Measurements from ENCODE around the gene PRRT2.
"Not testable (repeated sequence)": the region's sequence is repeated elsewhere in the genome, so short reads cannot be mapped to it uniquely, and the experiment has no call there.

GRCh38 chr16:29833219-29833618 lies 21.2 kb downstream of the PRRT2 start:
- not testable (repeated sequence) for TF ChIP-seq CTCF (conservative IDR thresholded peaks at IDR 0.05; ENCODE audit: low read length); EZH2phosphoT487 (IDR thresholded peaks at IDR 0.05; ENCODE audit: borderline replicate concordance, low read depth, low read length)

Measured in OCI-LY7 (cell line).